Neuronal stem cell (in vitro differentiated cells): ENCODE measurements around the gene BTBD9.

ENCODE experiments used
- DNase-seq: peaks from one replicate; pipeline ENCODE4 v3.0.0-alpha.2; 2013; ENCODE audit warnings: low spot score
- H2AFZ ChIP-seq: one replicate; pipeline ENCODE4 v1.6.1; 2013; ENCODE audit warnings: mild to moderate bottlenecking, low read length, inconsistent platforms
- H2AK5ac ChIP-seq: 2 replicates; pipeline ENCODE4 v1.6.1; 2013; ENCODE audit warnings: low read depth, mild to moderate bottlenecking, inconsistent platforms, low read length, moderate library complexity, mixed read lengths
- H2BK120ac ChIP-seq: 2 replicates; pipeline ENCODE4 v1.6.1; 2013; ENCODE audit warnings: low read depth, mild to moderate bottlenecking, inconsistent platforms, low read length, moderate library complexity, mixed read lengths
- H2BK12ac ChIP-seq: one replicate; pipeline ENCODE4 v1.6.1; 2013; ENCODE audit warnings: low read length, inconsistent platforms
- H2BK15ac ChIP-seq: 2 replicates; pipeline ENCODE4 v1.6.1; 2013; ENCODE audit warnings: mild to moderate bottlenecking, low read length, inconsistent platforms, mixed read lengths
- H2BK5ac ChIP-seq: one replicate; pipeline ENCODE4 v1.6.1; 2013; ENCODE audit warnings: inconsistent platforms, mild to moderate bottlenecking, low read length, moderate library complexity
- H3K14ac ChIP-seq: one replicate; pipeline ENCODE4 v1.6.1; 2013; ENCODE audit warnings: low read length, inconsistent platforms
- H3K18ac ChIP-seq: 2 replicates; pipeline ENCODE4 v1.6.1; 2013; ENCODE audit warnings: low read length, inconsistent platforms
- H3K23ac ChIP-seq: 2 replicates; pipeline ENCODE4 v1.6.1; 2013; ENCODE audit warnings: low read depth, mild to moderate bottlenecking, mixed read lengths, low read length, inconsistent platforms; ENCODE audit not compliant: poor library complexity
- H3K27ac ChIP-seq: replicated peaks from 3 replicates; pipeline ENCODE4 v1.5.1; 2013; ENCODE audit warnings: low read length, inconsistent platforms
- H3K27me3 ChIP-seq, 3 experiments: 2 replicates each; pipeline ENCODE4 v1.6.1; 2013; ENCODE audit warnings: low read length in 3 of 3, mild to moderate bottlenecking in 2 of 3, inconsistent platforms in 1 of 3, low read depth in 1 of 3, mixed read lengths in 1 of 3, moderate library complexity in 1 of 3; ENCODE audit not compliant: control insufficient read depth in 3 of 3, insufficient read depth in 3 of 3
- H3K36me3 ChIP-seq, 2 donors: replicated peaks in 1 of 2; 2 replicates each; pipeline ENCODE4 v1.6.1; 2013; ENCODE audit warnings: low read length in 2 of 2; ENCODE audit not compliant: control insufficient read depth in 2 of 2, insufficient read depth in 2 of 2
- H3K4ac ChIP-seq: 2 replicates; pipeline ENCODE4 v1.6.1; 2013; ENCODE audit warnings: inconsistent platforms, mild to moderate bottlenecking, low read length, moderate library complexity
- H3K4me1 ChIP-seq, 2 donors: 1 replicate in 1 of 2; 2 replicates in 1 of 2; pipeline ENCODE4 v1.6.1; 2013; ENCODE audit warnings: low read length in 2 of 2, low read depth in 1 of 2; ENCODE audit not compliant: control insufficient read depth in 2 of 2, insufficient read depth in 1 of 2
- H3K4me2 ChIP-seq: one replicate; pipeline ENCODE4 v1.6.1; 2013; ENCODE audit warnings: mild to moderate bottlenecking, low read length, inconsistent platforms; ENCODE audit not compliant: insufficient read depth, poor library complexity, severe bottlenecking
- H3K4me3 ChIP-seq, 2 donors: 2 replicates each; pipeline ENCODE4 v1.5.1; 2013; ENCODE audit warnings: low read length in 2 of 2, mild to moderate bottlenecking in 2 of 2, inconsistent platforms in 1 of 2, moderate library complexity in 1 of 2
- H3K79me1 ChIP-seq: one replicate; pipeline ENCODE4 v1.6.1; 2013; ENCODE audit warnings: low read depth, mild to moderate bottlenecking, inconsistent platforms, low read length, moderate library complexity
- H3K9ac ChIP-seq: one replicate; pipeline ENCODE4 v1.6.1; 2013; ENCODE audit warnings: mild to moderate bottlenecking, low read depth, low read length, inconsistent platforms; ENCODE audit not compliant: poor library complexity
- H3K9me3 ChIP-seq, 2 donors: replicated peaks in 1 of 2; 2 replicates each; pipeline versions ENCODE3 to v1.6.1; 2013; ENCODE audit warnings: low read length in 2 of 2, mild to moderate bottlenecking in 2 of 2, inconsistent platforms in 1 of 2, low read depth in 1 of 2, mixed read lengths in 1 of 2, moderate library complexity in 1 of 2; ENCODE audit not compliant: control insufficient read depth in 2 of 2, insufficient read depth in 1 of 2
- H4K8ac ChIP-seq: one replicate; pipeline ENCODE4 v1.6.1; 2013; ENCODE audit warnings: low read depth, mild to moderate bottlenecking, inconsistent platforms, low read length, moderate library complexity
- H4K91ac ChIP-seq: one replicate; pipeline ENCODE4 v1.6.1; 2013; ENCODE audit warnings: low read length, low read depth, mild to moderate bottlenecking, inconsistent platforms; ENCODE audit not compliant: poor library complexity
- WGBS, 2 donors: extraction: QIAGEN DNeasy Blood & Tissue Kit; methylation state at CpG; one replicate each; pipeline ENCODE4 v1.1.7; 2013; ENCODE audit warnings: missing lambda C conversion rate in 2 of 2, mixed read lengths in 1 of 2; ENCODE audit not compliant: insufficient read length in 2 of 2, insufficient replicate concordance in 1 of 2; ENCODE audit errors: extremely low coverage in 2 of 2; 5-methylcytosine and 5-hydroxymethylcytosine counted together

BTBD9 gene

DNA sequence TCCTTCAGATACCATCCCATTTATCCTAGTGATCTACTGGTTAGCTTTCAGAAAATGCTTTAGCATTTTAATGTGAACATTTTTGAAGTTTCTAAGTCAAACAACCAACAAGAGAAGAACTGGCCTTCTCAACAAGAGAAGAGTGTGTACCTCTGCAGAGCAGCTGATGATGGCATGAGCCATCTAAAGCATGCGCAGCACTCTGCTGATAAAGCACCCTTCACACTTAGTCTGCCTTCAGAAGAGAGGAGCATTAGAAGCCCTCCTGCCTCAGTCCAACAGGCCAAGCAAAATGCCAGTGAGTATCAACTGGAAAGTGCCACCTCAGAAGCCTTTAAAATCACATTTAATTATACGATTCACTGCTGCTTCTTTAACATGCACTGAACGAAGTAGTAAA lies 169.2 kb downstream of the BTBD9 start:
- Histone ChIP-seq H3K4me3 (no peak overlapping the region), H2BK120ac (no peak overlapping the region), H2BK5ac (no peak overlapping the region), H3K27ac (no peak overlapping the region), H3K9me3 (no peaks in the 10 kb centered on the region), H3K4me1 (no peaks in the 10 kb centered on the region), H2BK15ac (no peak overlapping the region), H2AFZ (no peak overlapping the region), H3K4ac (no peak overlapping the region), H3K9ac (no peak overlapping the region), H3K23ac (no peak overlapping the region), H2AK5ac (no peak overlapping the region), H3K36me3 (no peaks in the 10 kb centered on the region), H3K27me3 (no peaks in the 10 kb centered on the region), H3K14ac (no peak overlapping the region), H4K8ac (no peak overlapping the region), H2BK12ac (no peak overlapping the region), H3K79me1 (no peaks in the 10 kb centered on the region), H4K91ac (no peak overlapping the region), H3K18ac (no peak overlapping the region), H3K4me2 (no peak overlapping the region)
- no CpG with 5 or more reads among the region's 3 CpGs for WGBS, 2 donors
- no peak for DNase-seq

DNA sequence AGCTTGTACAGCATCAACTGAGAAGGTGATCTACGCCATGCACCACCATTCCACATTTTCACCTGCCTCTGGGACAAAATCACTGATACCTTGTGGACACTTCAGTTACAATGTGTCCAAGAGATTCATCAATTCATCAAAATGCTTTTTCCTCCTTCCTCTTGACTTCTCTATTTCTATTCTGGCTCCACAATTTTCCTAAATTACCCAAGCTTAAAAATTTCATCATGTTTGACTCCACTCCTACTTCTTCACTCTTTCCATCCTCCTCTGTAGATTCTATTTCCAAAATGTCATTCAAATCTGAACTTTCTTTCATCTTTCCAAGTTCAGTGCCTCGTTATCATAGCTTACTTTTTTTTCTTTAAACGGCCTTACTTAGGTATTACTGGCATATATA lies 172.2 kb downstream of the BTBD9 start:
- H4K8ac ChIP-seq: no peak overlapping the region
- H2BK120ac ChIP-seq: no peak overlapping the region
- H4K91ac ChIP-seq: no peak overlapping the region
- no peak overlapping the region for H3K23ac ChIP-seq
- no peaks in the 10 kb centered on the region for H3K4me1 ChIP-seq
- no peak overlapping the region for H3K9ac ChIP-seq
- no peak overlapping the region for H2AFZ ChIP-seq
- no peak overlapping the region for H2AK5ac ChIP-seq
- no peaks in the 10 kb centered on the region for H3K36me3 ChIP-seq
- no peak overlapping the region for H3K4me3 ChIP-seq
- WGBS, 2 donors: no CpG with 5 or more reads among the region's 3 CpGs
- DNase-seq: no peak
- H2BK5ac ChIP-seq: no peak overlapping the region
- H3K18ac ChIP-seq: no peak overlapping the region
- H3K27ac ChIP-seq: no peak overlapping the region
- no peak overlapping the region for H3K14ac ChIP-seq
- no peaks in the 10 kb centered on the region for H3K79me1 ChIP-seq
- H3K4me2 ChIP-seq: no peak overlapping the region
- H2BK15ac ChIP-seq: no peak overlapping the region
- no peak overlapping the region for H2BK12ac ChIP-seq
- H3K4ac ChIP-seq: no peak overlapping the region
- no peaks in the 10 kb centered on the region for H3K27me3 ChIP-seq
- H3K9me3 ChIP-seq: peaks cover 0 to 2% of the 10 kb centered on the region in 2 donors

DNA sequence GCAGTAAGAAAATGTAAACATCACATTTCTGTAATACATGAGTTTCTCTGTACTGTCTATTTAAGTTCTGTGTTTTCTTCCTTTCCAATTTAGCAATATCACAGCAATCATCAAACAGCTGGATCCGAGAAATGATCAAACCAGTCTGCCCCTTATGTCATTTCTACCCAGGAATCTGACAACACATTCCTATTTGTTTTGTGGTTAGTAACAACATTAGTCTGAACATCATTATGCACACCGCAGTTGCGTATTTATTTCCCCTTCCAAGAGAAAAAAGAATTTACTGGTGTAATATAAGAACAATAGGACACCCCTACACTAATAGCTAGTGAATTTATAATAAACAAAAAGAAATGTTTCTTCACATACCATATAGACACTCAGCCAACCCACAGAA lies 179.5 kb downstream of the BTBD9 start:
- no peak overlapping the region for H3K18ac ChIP-seq
- DNase-seq: no peak
- no peak overlapping the region for H3K4ac ChIP-seq
- H3K14ac ChIP-seq: no peak overlapping the region
- no peak overlapping the region for H2BK120ac ChIP-seq
- H2BK15ac ChIP-seq: no peak overlapping the region
- H3K79me1 ChIP-seq: no peaks in the 10 kb centered on the region
- no peak overlapping the region for H2AFZ ChIP-seq
- no peak overlapping the region for H2AK5ac ChIP-seq
- no CpG with 5 or more reads among the region's 3 CpGs for WGBS, 2 donors
- H3K4me3 ChIP-seq: no peak overlapping the region
- no peak overlapping the region for H2BK12ac ChIP-seq
- no peak overlapping the region for H3K4me2 ChIP-seq
- no peaks in the 10 kb centered on the region for H3K27me3 ChIP-seq
- H3K27ac ChIP-seq: no peak overlapping the region
- no peak overlapping the region for H4K91ac ChIP-seq
- no peak overlapping the region for H3K9ac ChIP-seq
- H3K4me1 ChIP-seq: peaks cover 0 to 2% of the 10 kb centered on the region in 2 donors
- H3K36me3 ChIP-seq: no peaks in the 10 kb centered on the region
- peaks cover 0 to 5% of the 10 kb centered on the region in 2 donors for H3K9me3 ChIP-seq
- H2BK5ac ChIP-seq: no peak overlapping the region
- no peak overlapping the region for H4K8ac ChIP-seq
- no peak overlapping the region for H3K23ac ChIP-seq

DNA sequence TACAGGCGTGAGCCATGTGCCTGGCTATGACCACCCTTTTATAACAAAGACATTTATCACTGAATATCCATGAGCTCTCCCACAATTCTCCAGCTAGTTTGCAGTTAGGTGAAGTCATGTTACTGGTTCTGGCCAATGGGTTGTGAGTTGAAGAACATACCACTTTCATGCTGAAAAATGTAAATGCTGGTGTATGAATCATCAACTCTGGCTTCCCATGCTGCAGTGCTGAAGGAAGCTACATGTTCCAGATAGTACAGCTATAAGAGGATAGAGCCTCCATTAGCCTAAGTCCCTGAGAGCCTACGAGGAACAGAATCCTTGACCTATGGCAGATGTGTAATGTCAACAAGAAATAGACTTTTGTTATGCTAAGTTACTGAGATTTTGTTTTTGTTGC lies 180.4 kb downstream of the BTBD9 start:
- no peak overlapping the region for H2AFZ ChIP-seq
- peaks cover 0 to 3% of the 10 kb centered on the region in 2 donors for H3K9me3 ChIP-seq
- H3K23ac ChIP-seq: no peak overlapping the region
- no peak overlapping the region for H3K18ac ChIP-seq
- no peak overlapping the region for H3K4me2 ChIP-seq
- H3K14ac ChIP-seq: no peak overlapping the region
- H3K27ac ChIP-seq: no peak overlapping the region
- H3K79me1 ChIP-seq: no peaks in the 10 kb centered on the region
- H3K4ac ChIP-seq: no peak overlapping the region
- no CpG with 5 or more reads among the region's 2 CpGs for WGBS, 2 donors
- no peak overlapping the region for H2BK15ac ChIP-seq
- peaks cover 0 to 2% of the 10 kb centered on the region in 2 donors for H3K4me1 ChIP-seq
- H3K36me3 ChIP-seq: no peaks in the 10 kb centered on the region
- no peak for DNase-seq
- H2AK5ac ChIP-seq: no peak overlapping the region
- H4K91ac ChIP-seq: no peak overlapping the region
- no peak overlapping the region for H2BK5ac ChIP-seq
- H3K9ac ChIP-seq: no peak overlapping the region
- H4K8ac ChIP-seq: no peak overlapping the region
- no peaks in the 10 kb centered on the region for H3K27me3 ChIP-seq
- no peak overlapping the region for H2BK12ac ChIP-seq
- H3K4me3 ChIP-seq: no peak overlapping the region
- H2BK120ac ChIP-seq: no peak overlapping the region
